H1 (cell line): Measurements from ENCODE around the gene DLL4.

ENCODE experiments used
- EGR1 ChIP-seq: IDR thresholded peaks from 2 replicates; pipeline ENCODE4 v1.6.1; 2011; ENCODE audit warnings: low read depth, low read length, borderline replicate concordance
- RFX5 ChIP-seq: IDR thresholded peaks from 2 replicates; pipeline ENCODE4 v1.6.1; 2011; ENCODE audit warnings: low read depth, low read length, improper control_type of control experiment, borderline replicate concordance

GRCh38 chr15:40931300-40932142 lies 2.4 kb downstream of the DLL4 start:
- TF ChIP-seq RFX5 (no peak), EGR1 (no peak)
